Suprapubic skin (tissue), 3 donors: ENCODE data around the gene CYP1A1.

Source experiments
- POLR2A ChIP-seq, 2 donors: fragments of 450-650 bp; IDR thresholded peaks; one replicate each; pipeline ENCODE4 v1.6.1; 2017; ENCODE audit warnings: antibody characterized with exemption in 2 of 2, mild to moderate bottlenecking in 2 of 2, moderate library complexity in 2 of 2
- TF ChIP-seq, protein P1 (sequence below), 2 donors: fragments of 200-600 bp in 1 of 2; fragments of 450-650 bp in 1 of 2; sonication (generic) in 1 of 2; IDR thresholded peaks; one replicate each; pipeline ENCODE4 v1.5.1; 2016 to 2019; ENCODE audit warnings: antibody characterized with exemption in 2 of 2, mild to moderate bottlenecking in 1 of 2, moderate library complexity in 1 of 2

GRCh38 chr15:74748322-74748946 is 23.1 kb upstream of the CYP1A1 start, which contains the start of gene CYP1A2:
- TF ChIP-seq, protein P1, sequence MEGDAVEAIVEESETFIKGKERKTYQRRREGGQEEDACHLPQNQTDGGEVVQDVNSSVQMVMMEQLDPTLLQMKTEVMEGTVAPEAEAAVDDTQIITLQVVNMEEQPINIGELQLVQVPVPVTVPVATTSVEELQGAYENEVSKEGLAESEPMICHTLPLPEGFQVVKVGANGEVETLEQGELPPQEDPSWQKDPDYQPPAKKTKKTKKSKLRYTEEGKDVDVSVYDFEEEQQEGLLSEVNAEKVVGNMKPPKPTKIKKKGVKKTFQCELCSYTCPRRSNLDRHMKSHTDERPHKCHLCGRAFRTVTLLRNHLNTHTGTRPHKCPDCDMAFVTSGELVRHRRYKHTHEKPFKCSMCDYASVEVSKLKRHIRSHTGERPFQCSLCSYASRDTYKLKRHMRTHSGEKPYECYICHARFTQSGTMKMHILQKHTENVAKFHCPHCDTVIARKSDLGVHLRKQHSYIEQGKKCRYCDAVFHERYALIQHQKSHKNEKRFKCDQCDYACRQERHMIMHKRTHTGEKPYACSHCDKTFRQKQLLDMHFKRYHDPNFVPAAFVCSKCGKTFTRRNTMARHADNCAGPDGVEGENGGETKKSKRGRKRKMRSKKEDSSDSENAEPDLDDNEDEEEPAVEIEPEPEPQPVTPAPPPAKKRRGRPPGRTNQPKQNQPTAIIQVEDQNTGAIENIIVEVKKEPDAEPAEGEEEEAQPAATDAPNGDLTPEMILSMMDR (IDR thresholded peaks at IDR 0.05): no peak
- no peak for TF ChIP-seq POLR2A (IDR thresholded peaks at IDR 0.05)
